GM21723 (cell line): ENCODE data around the gene PTER.
A peak's percentile ranks its signal among the peaks of the same experiment; 100 is the strongest.

Experiments used
- ATAC-seq: cut with Tn5 transposase; IDR thresholded peaks from one replicate; pipeline ENCODE4 v1.9.1; 2021; ENCODE audit warnings: mild to moderate bottlenecking, moderate library complexity; ENCODE audit not compliant: unreplicated experiment

PTER gene, protein sequence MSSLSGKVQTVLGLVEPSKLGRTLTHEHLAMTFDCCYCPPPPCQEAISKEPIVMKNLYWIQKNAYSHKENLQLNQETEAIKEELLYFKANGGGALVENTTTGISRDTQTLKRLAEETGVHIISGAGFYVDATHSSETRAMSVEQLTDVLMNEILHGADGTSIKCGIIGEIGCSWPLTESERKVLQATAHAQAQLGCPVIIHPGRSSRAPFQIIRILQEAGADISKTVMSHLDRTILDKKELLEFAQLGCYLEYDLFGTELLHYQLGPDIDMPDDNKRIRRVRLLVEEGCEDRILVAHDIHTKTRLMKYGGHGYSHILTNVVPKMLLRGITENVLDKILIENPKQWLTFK

DNA sequence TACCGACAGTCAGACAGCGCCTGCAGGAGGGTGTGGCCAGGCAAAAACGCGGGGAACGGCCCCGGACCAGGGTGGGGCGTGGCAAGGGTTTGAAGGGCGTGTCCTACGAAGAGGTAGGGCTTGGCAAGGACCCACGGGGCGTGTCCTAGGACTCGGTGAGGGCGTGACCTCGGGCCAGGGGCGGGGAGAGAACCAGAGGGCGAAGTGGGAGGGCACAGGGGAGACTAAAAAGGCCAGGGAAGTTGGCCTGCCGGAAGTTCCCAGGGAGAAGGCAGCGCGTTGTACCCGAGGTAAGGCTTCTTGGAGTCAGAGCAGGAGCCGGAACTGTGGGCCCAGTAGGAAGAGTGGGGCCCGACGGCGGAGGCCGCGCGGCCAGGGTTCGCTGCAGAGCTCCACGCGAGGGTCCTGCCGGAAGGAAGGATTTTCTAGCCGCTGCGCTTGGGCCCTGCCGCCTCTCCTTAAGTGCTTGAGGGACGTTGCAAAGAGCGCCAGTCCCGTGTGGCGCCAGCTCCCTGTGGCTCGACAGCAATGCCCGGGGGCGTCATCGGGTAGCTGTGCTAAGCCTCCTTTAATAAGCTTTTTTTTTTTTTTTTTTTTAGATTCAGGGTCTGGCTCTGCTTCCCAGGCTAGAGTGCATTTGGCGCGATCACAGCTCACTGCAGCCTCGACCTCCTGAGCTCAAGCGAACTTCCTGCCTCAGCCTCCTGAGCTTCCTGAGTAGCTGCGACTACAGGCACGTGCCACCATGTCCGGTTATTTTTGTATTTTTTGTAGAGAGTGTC, at the start of gene PTER:
PTER (plus strand) TSS at position 253 of the 782 bp plus-strand sequence. CDS start 47,375 bp downstream, outside the sequence.
- ATAC-seq = peak; percentile 97

DNA sequence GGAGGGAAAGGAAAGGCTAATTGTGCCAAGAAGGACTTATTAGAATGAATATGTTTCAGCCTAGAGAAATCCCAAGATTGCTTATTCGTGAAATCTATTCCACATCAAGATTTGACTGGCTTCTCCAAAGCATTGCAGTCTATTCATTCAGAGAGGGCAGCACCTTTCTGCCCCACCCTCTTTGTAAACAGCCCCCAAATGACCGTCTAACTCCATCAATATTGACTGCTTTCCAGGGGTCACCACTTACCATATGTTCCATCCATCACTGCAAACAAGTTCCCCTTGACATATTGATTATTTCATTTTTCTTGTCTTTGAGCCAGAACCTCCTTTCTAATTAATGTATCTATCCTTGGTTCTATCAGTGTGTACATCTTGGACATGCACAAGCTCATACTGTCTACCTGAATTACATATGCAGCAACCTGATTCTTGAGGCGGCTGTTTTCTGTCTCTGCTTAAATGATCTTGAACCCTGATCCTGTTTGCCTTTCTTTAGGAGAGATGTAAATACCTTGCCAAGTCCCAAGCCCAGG, 44.2 kb upstream of the PTER start:
- ATAC-seq = no peak

DNA sequence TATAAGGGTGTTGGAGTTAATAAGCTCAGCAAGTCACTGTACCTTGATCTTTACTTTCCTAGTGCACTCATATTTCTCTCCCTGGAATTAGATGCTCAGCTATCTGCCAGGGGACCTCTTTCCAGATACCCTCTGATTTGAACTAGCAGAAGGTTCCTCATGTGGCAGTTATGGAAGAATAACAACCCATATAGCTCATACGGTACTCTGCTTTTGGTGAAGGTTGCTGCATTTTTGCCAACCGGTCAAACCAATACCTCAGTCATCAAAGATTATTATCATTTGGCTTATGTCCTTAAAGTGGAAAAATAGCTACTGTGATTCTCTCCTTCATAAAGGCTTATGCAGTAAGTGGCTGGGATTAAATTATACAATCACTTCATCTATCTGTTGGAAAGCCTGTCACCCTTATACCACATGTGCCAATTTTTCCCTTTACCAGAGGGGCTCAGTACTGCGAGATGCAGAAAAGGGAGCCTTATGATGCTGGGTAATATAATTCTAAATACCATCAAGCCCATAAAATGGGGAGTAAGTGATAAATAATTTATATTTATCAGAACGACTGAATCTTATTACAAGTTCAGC, 43.4 kb upstream of the PTER start:
- no peak for ATAC-seq

DNA sequence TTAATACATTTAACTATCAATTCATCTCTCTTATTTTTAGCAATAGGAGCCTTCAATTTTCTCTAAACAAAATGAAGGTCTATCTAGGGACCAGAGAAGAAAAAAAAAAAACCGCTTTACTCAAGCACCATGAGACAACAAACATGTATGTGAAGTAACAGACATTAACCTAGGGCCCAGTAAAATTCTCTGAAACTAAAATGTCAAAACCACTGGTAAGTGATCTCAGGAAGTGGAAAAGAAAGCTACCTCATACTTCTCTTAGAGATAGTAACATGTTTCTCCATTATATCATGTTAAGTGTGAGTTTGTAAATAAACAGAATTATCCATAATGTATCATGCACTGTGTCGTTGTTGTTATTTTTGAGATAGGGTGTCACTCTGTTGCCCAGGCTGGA, 35.4 kb upstream of the PTER start:
- ATAC-seq = no peak

DNA sequence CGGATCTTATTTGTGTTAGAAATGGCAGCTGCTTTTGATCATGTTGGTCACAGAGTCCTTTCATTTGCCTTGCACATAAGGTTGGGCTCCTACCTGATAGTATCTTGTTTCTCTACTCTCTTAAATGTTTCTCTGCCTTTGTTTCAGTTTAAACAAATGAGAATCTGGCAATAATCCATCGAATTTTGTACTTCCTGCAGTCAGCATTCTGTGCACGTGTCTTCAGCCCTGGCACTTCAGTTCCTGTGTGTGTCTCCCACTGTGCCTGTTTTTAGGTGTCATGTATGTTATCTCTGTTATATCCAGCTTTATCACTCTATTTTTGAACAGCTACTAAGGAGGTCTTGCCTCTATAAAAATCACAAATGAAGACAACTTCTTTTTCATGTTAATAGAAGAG, 28.4 kb upstream of the PTER start:
- ATAC-seq = no peak

DNA sequence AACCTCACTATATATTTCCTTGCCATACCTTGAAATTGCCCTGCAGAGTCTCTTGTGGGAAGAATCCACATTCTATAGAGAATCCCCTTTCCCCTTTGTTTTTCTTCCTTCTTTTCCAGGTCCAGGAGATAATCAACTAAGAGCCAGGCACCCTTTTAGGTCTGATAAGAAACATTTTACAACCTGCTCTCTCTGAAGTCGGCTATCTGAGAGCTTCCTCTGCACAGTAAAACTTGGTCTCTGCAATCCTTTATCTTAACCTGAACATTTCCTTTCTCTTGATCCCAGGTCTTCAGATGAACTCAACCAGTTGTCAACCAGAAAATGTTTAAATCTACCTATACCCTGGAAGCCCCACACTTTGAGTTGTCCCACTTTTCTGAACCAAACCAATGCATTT, 19.5 kb upstream of the PTER start:
- no peak for ATAC-seq

DNA sequence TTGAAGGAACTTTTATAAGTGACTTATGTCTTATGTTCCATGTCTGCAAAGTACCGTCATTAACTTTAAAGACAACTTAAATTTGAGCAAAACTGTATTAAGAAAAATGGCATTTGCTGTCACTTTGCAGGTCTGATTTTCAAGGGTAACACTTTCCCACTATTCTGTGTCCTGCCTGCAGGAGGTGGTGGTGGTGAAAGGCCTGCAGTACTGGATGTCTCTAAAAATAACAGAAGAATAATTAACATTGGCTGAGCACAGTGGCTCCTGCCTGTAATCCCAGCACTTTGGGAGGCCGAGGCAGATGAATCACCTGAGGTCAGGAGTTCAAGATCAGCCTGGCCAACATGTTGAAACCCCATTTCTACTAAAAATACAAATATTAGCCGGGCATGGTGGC, 13.2 kb upstream of the PTER start:
- ATAC-seq = no peak

DNA sequence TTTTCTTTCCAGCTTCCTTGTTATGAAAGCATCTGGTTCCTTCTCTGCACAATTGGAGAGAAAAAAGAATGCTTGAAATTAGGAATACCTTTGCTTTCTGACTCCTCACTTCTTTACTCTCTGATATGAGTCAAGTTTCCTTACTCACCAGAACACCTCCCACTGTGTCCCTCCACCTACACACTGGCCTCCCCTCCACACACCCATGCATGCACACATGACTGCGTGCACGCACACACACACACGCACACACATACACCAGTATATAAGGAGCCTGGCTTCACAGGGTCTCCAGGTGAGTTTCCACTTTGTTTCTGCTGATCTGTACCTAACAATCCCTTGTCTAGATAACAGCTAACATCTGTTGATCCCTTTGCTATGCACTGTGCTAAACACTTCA, 11.4 kb upstream of the PTER start:
- ATAC-seq = no peak

DNA sequence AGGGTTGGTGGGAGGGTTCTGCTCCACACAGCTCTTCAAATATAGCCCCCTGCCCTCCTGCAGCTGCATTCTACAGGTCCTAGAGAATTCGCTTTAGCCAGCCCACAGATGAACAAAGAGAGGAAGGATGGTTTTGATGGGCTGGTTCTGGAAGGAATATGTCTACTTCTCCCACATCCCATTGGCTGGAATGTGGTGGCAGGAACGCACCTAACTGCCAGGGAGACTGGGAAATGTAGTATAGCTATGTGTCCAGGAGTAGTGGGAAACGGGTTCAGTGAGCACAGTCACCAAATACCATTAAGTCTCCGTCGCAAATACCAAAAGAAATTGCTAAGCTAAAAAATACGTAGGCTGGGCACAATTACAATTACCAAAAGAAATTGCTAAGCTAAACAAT, 7.3 kb upstream of the PTER start:
- no peak for ATAC-seq

DNA sequence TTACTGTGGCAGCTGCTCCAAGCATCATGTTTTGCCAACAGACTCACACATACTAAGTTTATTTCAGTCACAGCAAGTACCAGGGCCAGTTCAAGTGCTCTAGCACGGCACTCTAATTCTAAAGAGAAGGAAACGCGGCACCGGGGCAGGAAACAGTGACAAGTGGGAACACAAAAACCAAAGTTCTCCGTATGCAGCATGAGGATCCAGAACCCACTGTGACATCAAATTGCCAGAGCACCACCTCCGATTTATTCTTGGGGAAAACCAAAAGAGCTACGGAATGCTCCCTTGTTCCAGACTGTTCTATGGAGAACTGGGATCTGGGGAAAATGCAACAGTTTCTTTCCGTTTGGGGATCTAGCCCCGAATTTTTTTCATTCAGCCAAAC, 448 bp upstream of the PTER start:
- peak; percentile 12 for ATAC-seq

DNA sequence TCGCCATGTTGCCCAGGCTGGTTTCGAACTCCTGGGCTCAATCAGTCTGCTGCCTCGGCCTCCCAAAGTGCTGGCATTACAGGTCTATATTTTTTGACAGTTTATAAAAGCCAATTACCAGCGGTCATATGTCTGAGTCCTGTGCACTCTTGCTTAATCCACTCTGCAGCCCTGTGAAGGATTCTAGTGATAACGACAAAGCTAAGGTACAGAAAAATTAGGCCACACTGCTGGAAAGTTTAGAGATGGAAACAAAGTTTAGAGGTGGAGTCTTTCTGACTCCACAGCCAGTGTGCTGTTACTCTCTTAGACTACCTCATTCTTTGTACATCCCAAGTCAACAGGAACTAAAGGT, 707 bp downstream of the PTER start:
- ATAC-seq = no peak

DNA sequence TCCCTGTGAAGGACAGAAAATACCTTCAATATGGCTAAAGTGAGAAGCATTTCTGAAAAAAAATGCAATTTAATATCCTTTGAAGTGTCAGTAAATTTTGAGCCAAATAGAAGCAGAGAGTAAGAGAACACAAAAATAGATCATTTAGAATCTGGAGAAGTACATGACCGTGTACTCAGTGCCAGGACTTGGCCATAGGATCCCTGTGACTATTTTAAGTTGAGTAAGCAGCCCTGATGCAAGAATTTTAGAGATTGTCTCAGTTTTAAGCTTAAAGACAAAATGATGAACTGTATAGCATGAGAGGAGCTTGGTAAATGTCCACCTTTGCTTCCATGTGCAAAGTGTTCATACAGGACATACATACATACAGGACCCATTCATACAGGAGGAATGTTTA, 2.5 kb downstream of the PTER start:
- ATAC-seq = no peak

DNA sequence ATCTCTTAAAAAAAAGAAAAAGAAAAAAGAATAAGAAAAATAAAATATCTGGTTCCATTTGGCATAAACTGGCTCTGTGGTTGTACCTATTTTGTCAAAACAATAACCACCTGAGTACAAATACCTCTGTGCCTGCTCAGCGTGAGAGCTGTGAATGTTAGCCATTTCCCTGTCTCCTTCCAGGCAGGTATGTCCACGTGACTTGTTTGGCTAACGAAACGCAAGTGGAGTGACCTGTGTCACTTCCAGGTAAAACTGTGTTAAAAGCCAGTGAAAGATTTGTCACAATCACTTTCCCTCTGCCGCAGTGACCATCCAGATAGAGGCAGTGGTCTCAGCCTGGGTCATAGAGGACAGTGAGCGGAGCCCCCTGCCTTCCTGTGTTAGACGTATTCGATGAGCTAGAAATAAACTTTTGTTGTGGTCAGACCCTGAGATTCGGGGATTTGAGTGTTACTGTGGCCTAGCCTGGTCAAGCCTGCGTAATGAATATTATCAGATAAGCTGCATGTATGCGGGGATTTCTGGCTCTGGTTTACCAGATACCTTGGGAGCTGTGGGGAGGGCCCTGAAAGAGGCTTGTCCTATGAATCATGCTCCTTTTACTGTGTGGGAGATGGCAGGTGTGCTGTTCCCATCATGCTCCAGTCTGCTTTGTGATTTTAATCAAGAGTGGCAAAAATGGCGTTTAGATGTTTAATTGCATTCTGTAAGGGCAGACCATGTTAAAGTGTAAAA, 3.8 kb downstream of the PTER start:
- ATAC-seq = no peak

DNA sequence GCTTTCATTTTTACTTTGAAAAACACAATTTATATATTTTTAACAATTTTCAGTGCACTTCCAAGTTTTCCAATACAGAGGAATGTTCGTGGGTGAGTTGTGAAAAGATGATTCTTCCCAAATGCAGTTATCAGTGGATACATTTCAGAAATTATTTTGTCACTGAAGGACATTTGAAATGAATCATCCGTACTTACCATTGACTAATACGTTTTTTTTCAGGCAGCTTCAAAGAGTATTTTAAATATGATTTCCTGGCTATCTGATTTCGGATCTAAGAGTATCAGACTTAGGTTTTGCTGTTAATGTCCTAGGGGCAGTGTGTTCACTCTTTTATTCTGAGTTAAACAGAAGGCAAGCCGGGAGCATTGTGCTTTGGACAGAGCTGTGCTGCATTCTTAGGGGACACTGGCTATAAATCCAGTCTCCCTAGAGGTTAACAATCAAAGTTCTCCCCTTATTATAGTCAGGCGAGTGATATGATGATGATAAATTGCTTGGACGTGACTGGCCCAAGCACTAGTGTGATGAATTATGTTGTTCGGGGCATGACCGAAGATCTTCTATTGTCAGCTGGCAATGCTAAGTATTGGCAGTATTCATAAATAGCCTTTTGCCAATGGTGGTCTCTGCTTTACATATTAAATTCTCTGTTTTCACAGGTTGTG, 4.5 kb downstream of the PTER start:
- ATAC-seq = no peak

DNA sequence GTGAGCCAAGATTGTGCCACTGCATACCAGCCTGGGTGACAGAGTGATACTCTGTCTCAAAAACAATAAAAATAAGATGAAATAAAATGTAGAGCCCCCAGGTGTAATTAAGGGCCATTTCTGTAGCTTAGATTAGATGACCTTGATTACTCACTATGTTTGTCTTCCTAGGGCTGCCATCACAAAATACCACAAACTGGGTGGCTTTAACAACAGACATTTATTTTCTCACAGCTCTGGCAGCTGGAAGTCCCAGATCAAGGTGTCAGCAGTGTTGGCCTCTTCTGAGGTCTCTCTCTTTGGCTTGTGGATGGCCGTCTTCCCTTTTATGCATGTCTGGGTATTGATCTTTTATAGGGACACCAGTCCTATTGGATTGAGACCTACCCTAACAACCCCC, 6.1 kb downstream of the PTER start:
- no peak for ATAC-seq

DNA sequence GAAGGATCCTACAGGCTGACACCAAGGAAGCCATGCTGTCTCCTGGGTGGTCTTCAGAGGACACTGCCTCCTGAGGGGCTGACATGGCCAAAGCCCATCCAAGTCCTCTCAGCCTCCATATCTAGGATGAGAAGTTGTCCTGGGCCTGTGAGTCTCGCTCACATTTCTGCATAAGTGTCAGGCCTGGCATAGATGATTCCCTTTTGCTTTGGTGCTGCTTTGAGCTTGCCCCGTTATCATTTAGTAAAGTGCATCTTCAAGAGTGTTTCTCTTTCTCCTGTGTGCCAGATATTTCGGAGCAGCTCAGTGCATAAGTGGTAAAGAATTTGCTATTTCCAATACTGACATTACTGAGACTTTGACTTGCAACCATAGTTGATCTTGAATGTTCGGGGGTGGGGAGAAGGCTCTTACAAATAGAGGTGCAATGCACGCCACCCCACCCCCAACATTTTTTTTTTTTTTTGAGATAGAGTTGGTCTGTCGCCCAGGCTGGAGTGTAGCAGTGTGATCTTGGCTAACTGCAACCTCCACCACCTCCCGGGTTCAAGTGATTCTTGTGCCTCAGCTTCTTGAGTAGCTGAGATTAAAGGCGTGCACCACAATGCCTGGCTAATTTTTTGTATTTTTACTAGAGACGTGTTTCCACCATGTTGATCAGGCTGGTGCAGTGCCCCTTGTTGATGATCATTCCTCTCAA, 9.1 kb downstream of the PTER start:
- no peak for ATAC-seq

DNA sequence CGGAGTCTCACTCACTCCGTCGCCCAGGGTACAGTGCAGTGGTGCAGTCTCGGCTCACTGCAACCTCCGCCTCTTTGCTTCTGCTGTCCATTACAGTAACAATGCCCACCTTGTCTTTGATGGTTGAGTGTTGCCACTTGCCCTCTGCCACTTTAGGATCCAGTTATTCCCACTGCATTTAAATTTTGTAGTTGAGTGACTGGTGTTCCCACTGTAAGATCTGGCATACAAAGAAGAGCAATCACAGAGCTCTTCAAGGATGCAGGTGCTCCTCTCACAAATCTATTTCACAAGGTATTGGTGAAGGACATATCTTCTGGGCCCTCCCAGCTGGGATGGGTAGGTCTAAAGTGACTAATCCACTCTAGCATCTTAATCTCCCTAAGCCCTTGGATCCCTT, 12.6 kb downstream of the PTER start:
- ATAC-seq = no peak

DNA sequence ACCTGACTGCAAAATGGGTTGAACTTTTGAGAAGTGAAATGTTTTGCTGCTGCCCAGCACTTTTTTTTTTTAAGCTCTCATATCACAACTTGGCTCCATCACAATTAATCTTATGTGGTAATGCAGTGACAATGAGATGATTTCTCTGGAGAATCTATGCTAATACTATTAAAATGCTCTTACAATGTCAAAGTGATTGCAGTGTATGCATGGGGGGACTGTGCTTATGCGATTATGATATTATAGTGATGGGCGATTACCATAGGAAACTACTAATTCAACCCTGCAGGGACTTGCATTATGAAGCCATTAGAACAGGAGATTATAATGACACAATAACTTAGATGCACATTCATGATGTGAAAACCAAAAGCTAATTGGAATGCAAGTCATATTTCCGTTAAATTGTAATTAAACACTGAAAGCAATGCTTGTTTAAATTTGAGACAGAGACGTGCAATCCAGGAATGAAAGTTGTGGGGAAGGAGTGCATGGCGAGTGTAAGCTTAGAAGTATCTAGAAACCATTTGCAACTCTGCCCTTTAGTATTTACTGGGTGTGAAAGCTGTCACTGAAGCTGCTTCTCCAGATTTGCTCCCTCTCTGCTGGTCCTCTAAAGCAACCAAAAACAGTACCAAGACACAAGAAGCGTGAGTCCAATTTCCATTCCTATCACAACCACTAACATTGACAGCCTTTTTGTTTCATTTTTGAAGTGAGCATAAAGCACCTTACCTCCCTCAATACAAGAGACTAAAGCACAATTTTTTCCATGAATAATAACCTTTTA, 21.6 kb downstream of the PTER start:
- ATAC-seq = no peak

DNA sequence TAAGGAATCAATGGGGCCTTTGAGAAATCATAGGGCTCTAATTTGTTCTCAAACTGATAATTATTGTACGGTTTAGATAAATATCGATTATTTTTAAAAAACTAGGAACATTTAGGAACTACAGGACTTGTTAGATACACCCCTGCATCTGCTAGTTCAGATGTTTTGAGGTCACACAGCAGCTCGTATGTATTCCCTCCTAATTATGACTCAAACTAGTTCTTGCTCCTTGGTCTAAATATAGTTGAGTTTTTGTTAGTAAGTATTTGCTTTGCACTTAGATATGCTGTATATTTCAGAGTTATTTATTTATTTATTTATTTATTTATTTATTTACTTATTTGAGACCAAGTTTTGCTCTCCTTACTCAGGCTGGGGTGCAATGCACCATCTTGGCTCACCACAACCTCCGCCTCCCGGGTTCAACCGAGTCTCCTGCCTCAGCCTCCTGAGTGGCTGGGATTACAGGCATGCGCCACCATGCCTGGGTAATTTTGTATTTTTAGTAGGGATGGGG, 22.7 kb downstream of the PTER start:
- ATAC-seq = no peak
